Neural progenitor cell (in vitro differentiated cells): Measurements from ENCODE around the gene MRPL18.

Experiments used
- CTCF ChIP-seq: fragments of 200-600 bp; sonication (generic); IDR thresholded peaks from 2 replicates; pipeline ENCODE4 v1.5.1; 2017; ENCODE audit warnings: antibody characterized with exemption, mild to moderate bottlenecking
- EZH2phosphoT487 ChIP-seq: fragments of 200-600 bp; sonication (generic); IDR thresholded peaks from 2 replicates; pipeline ENCODE4 v1.6.1; 2017; ENCODE audit warnings: antibody characterized with exemption

- TF ChIP-seq CTCF (no peak), EZH2phosphoT487 (no peak)
These were observed 11.7 kb downstream of the MRPL18 start for GRCh38 chr6:159801935-159802334.
